Stimulated activated CD4-positive, alpha-beta T cell treated with anti-CD3 and anti-CD28 coated beads, Interleukin-4, amount 100 ng/mL, for 4 hours (primary cell): ENCODE data around the gene ATP13A2.

ENCODE experiments used
- DNase-seq, 2 experiments: peaks; one replicate each; pipeline ENCODE4 v3.0.0-alpha.2; 2020

ATP13A2 gene

GRCh38 chr1:17027900-17028299 lies 16.2 kb upstream of the ATP13A2 start:
- no peak for DNase-seq

GRCh38 chr1:17027403-17027802 lies 15.7 kb upstream of the ATP13A2 start:
- no peak for DNase-seq

DNA sequence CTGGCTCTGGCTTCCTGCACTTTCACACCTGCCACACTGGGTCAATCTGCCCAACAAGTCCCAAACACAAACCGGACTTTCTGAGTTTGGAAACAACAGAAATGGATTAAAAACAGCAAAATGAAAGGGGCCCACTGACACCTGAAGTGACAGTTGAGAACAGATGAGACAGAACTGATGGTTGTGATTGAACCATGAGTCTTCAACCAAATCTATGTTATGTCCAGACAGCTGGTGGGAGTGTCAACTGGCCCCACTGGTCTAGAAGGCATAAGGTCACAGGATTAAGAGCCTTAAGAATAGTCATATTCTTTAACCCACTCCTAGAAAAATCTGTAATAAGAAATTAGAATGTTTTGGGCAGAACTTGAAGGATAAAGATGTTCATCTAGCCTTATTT lies 13.0 kb upstream of the ATP13A2 start:
- DNase-seq, result no peak

DNA sequence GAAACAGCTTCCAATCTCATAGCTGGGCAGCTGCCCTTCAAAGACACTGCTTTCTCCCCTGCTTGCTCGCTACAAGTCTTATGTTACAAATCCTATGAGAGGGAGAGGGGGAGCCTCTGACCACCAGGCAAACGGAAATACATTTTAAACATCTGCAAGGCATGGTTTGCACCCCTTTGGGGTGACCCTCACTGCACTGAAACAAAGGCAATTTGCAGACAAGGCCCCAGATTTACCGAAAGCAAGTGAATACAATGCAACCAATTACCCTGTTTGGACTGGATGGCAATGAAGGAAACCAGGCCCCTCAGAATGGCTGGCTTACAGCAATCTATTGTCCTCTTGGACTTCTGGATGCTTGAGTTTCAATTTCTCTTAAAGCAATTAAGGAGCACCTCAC lies 11.8 kb upstream of the ATP13A2 start:
- DNase-seq, result no peak

DNA sequence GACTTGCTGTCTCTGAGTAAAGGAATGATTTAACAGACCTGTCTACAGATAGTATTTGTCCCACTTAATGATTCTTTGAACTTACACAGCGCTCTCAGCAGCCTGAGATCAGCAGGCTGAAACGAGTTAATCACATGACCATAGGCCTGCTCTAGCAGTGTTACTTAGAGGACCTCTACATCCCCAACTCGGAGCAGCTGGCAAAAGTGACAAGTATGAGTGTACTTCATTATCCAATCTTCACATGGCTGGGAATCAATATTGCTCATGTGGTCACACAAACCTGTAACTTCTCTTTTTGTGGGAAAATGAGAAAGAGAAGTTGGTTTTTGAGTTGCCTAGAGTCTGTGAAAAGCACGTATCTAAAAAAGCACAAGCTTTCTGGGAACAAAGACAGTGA lies 11.4 kb upstream of the ATP13A2 start:
- DNase-seq, result no peak

- DNase-seq, result no peak
Observed at GRCh38 chr1:17021896-17022295, 10.2 kb upstream of the ATP13A2 start.

- DNase-seq, result no peak
Observed at GRCh38 chr1:17020502-17020901, 8.8 kb upstream of the ATP13A2 start.

- DNase-seq, result no peak
Observed at GRCh38 chr1:17018849-17019248, 7.1 kb upstream of the ATP13A2 start.

GRCh38 chr1:17017435-17017834 lies 5.7 kb upstream of the ATP13A2 start:
- no peak for DNase-seq

GRCh38 chr1:17016317-17016661 lies 4.6 kb upstream of the ATP13A2 start:
- DNase-seq, result no peak

GRCh38 chr1:17014671-17015567 lies 3.2 kb upstream of the ATP13A2 start:
- no peak for DNase-seq

DNA sequence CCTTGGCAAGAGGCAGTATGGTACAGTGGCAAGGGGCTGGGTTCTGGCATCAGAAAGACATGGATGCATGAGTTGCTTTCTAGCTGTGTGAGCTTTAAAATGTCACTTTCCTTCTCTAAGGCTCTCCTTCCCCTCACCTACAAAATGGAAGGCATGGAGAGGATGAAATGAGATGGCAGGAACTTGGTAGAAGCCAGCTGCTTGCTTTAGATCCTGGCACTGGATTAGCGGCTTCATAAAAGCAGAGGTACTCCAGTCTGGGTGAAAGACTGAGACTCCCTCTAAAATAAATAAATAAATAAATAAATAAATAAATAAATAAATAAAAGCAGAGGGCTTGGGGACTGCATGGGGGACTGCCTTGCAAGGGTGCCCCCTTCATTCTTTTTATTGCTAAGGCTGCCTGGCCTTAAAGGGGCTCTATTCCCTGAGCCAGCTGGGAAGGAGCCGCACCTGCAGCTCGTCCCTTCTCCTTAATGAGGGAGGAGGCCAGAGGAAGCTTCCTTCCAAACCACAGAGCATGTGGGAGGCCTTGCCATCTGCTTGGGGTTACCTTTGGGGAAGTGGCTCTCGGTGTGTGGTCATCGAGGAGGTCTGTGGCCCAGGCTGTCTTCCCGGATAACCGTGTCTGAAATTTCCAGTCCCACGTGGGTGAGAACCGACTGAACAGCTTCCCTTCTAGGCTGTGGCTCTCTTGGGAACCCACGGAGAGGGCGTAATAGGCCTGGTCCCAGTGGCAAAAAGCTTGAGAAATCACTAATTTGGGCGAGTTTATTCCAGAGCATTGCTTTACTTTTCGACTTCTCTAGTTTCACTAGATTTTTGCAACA lies 2.0 kb upstream of the ATP13A2 start:
- DNase-seq, result no peak

DNA sequence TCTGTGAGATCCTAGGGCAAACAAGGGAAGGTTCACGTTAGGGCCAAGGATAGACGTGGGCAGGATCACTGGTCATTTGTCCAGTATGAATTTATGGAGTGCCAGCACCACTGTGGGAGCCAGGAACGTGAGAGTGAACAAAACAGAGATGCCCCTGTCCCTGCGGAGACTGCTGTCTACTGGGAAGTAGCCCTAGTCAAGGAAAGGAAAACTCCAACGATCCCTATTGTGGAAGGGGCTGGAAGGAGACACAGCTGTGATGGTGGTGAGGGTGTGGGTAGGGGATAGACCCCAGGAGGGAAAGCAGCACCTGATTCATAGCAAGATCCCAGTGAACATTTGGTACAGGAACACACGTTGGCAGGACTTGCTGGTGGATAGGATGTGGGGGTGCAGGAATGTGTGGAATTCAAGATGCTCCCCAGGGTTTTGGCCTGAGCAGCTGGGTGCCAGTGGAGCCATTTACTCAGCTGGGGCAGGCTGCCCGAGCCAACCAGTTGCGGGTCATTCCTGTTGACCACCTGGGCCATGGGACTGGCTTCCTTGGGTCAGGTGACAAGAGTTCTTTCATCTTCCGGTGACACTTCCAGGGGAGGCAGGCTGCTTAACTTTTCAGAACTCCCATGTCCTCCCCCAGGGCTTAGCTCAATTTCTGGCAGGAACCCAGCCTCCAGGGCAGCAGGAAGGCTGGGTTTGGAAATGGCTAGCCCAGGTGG lies 1.2 kb upstream of the ATP13A2 start:
- DNase-seq, result no peak

DNA sequence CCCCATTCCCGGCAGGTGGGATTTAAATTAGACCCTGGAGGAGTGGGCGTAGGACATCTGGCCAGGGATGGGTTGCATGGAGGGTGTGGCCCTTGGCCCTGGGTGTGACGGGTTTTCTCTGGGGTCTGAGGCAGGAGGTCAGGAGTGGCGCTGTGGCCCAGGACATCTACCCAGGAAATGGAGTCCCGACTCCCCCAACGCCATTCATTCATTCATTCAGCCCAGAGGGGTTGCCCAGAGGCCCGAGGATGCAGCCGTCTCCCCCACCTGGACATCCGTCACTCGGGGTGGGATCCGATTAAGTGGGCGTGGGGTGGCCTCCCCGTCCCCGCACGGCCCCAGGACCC lies 663 bp downstream of the ATP13A2 start:
- DNase-seq, result no peak

DNA sequence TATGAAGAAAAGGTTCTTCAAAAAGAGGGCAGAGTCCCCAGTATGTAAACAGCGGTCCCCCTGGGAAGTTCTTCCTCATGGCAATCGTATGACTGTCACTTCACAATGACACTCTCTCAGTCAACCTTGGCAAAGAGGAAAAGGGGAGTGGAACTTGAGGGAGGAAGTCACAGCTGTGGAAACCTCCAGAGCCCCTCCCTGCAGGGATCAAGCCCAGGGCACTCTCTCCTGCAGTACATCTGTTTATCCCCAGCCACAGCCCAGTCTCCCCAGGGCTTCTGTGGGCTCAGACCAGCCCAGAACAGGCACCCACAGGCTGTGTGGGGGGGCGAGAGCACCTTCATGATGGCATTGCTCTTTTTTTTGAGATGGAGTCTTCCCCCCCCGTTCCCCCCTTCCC lies 2.0 kb downstream of the ATP13A2 start:
- no peak for DNase-seq

DNA sequence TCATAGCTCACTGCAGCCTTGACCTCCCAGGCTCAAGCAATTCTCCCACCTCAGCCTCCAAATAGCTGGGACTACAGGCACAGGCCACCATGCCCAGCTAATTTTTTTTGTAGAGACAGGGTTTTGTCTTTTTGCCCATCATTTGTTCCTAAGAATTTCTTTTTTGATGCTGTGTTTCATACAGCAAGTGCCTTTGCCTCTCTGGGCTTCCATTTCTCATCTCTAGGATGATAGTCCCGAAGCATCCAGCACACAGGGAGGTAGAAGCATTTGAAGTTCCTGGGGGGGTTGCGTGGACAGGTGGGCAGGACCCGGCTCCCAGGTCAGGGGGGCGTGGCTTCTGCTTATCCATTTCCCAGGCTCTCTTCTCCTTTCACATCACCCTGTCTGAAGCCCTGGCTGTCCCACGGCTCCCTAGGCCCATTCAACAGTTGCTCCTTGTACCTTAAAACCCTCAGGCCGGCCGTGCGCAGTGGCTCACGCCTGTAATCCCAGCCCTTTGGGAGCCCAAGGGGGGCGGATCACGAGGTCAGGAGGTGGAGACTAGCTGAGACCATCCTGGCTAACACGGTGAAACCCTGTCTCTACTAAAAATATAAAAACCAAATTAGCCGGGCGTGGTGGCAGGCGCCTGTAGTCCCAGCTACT lies 3.4 kb downstream of the ATP13A2 start:
- no peak for DNase-seq

DNA sequence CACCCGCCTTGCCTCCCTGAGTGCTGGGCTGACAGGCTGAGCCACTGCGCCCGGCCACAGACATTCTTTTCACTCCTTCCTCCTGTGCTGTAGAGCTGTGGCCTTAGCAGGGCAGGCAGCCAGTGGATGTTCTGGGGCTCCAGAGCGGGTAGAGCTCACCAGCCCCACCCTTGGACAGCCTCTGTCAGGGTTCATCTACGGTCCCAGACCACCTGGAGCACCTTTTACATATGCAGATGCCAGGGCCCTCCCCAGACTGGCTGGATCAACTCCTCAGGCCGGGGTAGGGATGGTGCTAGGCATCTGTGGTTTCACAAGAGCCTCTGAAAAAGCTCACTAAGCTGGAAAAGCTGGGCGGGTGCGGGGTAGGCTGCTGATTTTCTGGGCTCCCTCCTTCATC lies 4.6 kb downstream of the ATP13A2 start:
- no peak for DNase-seq

- DNase-seq, result no peak
Observed at GRCh38 chr1:17005365-17005740, 6.4 kb downstream of the ATP13A2 start.

- no peak for DNase-seq
Observed at GRCh38 chr1:17004466-17005364, 7.0 kb downstream of the ATP13A2 start.

GRCh38 chr1:17002524-17002902 lies 9.2 kb downstream of the ATP13A2 start:
- DNase-seq, result no peak

DNA sequence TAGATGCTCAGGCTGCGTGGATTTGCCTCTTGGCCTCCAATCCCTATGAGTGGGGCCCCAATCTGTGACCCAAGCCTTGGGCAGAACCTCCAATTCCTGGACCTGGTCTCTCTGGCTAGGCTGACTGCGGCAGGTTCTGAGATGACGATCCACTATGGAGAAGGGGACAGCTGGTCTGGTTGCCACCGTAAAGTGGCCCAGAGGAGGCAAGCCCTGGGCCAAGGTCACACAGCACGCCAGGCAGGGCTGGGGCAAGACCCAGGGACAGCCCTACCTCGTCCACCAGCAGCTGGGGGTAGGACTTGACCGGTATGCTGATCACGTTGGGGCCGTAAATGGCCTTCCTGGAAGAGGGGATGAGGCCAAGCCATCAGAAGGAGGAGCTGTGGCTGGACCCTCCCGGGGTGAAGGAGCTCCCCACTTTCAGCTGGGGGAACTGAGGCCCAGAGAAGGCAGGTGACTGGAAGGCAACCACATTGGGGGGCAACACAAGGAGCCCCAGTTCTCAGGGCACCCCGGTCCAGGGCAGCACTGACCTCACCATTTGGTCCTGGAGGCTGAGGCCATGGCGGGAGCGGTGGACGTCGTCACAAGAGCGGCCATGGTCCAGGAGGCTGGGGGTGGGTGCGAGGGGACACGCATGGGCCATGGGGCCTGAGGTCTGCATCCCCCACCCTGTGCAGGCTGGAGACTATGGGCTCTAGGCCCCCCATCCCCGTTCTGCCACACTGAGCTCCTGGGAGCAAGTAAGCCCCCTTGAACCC lies 9.8 kb downstream of the ATP13A2 start:
- no peak for DNase-seq
